ENCODE results near the gene FBXO42.
A peak's percentile ranks its signal among the peaks of the same experiment; 100 is the strongest.

Gene FBXO42

GRCh38 chr1:16204216-16204615, 148.1 kb downstream of the FBXO42 start:
- no peak for DNase-seq (ENCODE audit: low spot score)

- DNase-seq (ENCODE audit: low spot score): no peak
Measured at GRCh38 chr1:16203550-16203949, 148.7 kb downstream of the FBXO42 start.

GRCh38 chr1:16202281-16203210, 149.7 kb downstream of the FBXO42 start:
- DNase-seq (ENCODE audit: low spot score): no peak

- DNase-seq (ENCODE audit: low spot score): no peak
Measured at GRCh38 chr1:16199700-16200099, 152.6 kb downstream of the FBXO42 start.

- DNase-seq (ENCODE audit: low spot score): no peak
Measured at GRCh38 chr1:16199157-16199501, 153.2 kb downstream of the FBXO42 start.

GRCh38 chr1:16198444-16199156, 153.7 kb downstream of the FBXO42 start:
- DNase-seq (ENCODE audit: low spot score): peak; percentile 16

- DNase-seq (ENCODE audit: low spot score): no peak
Measured at GRCh38 chr1:16196874-16197273, 155.4 kb downstream of the FBXO42 start.

Data from kidney tubule cell (primary cell).